Renal pelvis (tissue), 4 donors: Measurements from ENCODE around the gene ALKBH3. TPM values are rescaled to one million over a fixed set of nuclear protein-coding genes. Genes with fewer than 3 reads are reported as not detected.

Source experiments
- DNase-seq: peaks from one replicate; pipeline ENCODE4 v3.0.0-alpha.2; 2013
- polyA plus RNA-seq, 3 donors: library from polyadenylated mRNA; unstranded; fragments of 120-200 nt; gene quantifications; one replicate each; pipeline ENCODE4 v1.2.1, GENCODE V29; 2013; ENCODE audit not compliant: insufficient read length in 3 of 3

ALKBH3 gene
- polyA plus RNA-seq, 3 donors = 26.5 to 34.5 (median 32.5) TPM

GRCh38 chr11:43935424-43935979 is 54.9 kb downstream of the ALKBH3 start:
- no peak for DNase-seq

- no peak for DNase-seq
These were observed 55.4 kb downstream of the ALKBH3 start for GRCh38 chr11:43936076-43936475.

- DNase-seq = no peak
These were observed 57.1 kb downstream of the ALKBH3 start for GRCh38 chr11:43937434-43938411.

GRCh38 chr11:43941257-43941994 is 60.8 kb downstream of the ALKBH3 start:
- no peak for DNase-seq

DNA sequence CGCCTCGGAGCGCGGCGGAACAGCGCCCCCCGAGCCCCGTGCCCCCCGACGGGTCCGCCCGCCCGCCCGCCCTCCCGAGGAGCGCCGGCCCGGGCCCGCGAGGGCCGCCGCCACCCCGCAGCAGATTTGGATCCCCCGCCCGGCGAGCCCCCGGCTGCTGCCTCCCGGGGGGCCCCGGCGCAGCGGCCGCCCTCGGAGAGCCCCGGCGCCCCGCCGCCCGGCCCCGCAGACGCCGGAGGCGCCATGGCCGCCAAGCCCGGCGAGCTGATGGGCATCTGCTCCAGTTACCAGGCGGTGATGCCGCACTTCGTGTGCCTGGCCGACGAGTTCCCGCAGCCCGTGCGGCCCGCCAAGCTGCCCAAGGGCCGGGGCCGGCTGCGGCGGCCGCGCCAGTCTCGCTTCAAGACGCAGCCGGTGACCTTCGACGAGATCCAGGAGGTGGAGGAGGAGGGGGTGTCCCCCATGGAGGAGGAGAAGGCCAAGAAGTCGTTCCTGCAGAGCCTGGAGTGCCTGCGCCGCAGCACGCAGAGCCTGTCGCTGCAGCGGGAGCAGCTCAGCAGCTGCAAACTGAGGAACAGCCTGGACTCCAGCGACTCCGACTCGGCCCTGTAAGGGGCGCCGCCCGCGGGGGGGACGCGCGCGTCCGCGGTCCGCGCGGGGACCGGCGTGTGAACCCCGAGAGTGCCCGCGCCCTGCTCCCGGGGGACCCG is 62.2 kb downstream of the ALKBH3 start:
- DNase-seq = no peak

- DNase-seq = no peak
These were observed 62.8 kb downstream of the ALKBH3 start for GRCh38 chr11:43943372-43943930.

DNA sequence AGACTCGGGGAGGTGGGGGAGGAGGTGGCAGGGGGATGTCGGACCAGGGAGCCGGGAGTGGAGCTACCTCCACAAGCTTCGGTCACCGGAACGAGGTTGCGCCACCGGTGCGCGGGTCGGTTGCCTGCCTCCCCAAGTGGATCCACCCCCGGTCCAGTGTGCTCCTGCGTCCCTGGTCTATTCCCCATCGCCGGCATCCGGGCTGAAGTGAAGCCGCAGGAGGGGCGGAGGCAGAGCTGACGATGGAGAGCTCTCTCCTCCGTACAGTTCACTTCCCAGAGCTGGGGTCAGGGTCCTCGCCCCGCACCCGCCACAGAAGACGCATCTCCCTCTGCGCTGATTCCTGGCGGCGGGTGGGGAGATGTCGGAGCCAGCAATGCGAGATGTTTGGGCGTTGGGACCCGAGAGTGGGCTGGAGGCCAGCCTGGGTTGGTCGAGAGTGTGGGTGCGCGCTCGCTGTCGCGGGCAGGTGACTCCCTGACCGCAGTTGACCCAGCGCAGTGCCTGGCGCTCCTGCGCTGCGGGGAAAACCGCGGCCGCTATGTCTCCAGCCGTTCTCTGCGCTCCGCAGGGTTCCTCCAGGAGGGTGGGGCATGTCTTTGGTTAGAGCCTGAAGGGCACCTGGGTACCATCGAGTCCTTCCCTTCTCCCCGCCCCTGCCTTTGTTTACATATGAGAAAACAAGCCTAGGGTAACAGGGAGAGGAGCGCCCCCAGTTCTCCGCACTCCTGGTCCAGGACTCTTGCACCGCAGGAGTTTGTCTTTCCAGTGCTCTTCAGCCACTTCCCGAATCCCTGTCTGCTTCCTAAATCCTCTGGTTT is 63.5 kb downstream of the ALKBH3 start:
- no peak for DNase-seq

DNA sequence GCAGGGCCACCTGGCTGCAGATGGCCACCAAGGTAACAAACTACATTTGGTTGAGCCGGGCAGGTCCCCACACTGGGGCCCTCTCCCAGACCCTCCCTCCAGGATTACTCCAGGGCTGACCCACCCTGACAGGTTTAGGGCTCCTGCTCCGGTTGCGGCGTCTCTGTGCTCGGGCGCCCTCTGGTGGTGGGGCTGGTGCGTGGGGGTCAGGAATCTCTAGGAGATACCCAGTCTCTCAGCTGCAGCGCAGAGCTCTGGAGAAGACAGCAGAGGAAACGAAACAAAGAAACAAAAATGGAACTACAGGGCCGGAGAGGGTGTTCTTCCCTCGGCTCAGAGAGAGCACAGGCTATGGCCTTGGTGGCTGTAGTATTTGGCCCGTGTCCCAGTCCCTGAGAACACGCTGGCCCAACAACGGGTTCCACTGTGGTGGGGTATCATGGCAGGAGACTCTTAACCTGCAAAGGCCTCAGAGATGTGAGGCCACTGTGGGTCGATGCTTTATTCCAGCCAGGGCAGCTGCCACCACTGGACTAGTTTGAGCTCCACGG is 64.2 kb downstream of the ALKBH3 start:
- DNase-seq = no peak

GRCh38 chr11:43947003-43947500 is 66.4 kb downstream of the ALKBH3 start:
- DNase-seq = no peak

GRCh38 chr11:43947815-43948214 is 67.2 kb downstream of the ALKBH3 start:
- DNase-seq = no peak

DNA sequence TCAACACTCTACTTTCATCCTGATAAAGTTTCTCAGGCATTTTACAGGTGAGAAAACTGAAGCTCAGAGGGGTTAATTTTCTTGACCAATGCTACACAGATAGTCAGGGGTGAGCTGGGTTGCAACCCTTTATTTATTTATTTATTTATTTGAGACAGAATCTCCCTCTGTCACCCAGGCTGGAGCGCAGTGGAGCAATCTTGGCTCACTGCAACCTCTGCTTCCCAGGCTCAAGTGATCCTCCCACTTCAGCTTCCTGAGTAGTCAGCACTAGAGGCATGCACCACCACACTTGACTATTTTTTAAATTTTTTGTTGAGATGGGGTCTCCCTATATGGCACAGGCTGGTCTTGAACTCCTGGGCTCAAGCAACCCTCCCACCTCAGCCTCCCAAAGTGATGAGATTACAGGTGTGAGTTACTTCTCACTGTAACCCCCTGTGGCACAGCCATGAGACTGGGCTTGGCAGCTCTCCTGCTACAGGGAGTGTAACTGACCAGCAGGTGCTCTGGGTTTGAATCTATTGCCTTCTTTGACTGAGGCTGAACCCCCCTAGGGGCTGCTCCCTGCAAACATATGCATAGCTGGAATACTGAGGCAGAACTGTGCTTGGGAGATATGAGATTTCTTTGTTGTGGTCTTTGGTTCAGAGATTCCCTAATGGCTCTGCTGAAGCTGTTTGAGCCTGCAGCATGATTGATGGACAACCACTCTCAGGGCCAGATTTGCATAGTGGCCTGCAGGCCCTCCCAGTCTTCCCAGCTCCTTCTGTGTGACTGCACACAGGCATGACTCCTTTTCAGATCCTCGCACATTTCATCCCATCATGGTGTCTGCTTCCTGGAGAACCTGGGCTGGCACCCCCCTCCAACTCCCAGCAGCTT is 68.0 kb downstream of the ALKBH3 start:
- no peak for DNase-seq

DNA sequence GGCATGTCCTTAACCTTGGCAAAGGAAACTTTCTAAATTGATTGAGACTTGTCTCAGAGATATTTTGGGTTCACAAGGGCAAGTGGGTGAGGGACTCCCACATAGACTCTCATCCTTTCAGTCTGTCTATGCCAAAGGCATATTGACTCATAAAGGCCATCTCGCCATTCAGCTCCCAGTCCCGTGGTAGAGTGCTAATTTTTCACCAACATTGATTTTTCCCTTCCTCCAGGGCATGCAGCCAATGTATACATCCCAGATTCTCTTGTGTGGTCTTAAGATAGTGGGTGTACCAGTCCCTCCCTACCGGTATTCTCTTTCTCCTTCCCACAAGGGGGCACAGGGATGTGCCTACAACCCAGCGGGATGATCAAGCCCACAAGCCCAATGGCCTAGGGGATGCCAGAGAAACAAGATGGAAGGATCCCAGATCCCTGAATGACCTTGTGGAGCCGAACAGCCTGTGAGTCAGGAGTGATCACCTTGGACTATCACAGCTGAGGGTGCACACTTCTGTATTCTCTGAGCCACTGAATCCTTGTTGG is 69.8 kb downstream of the ALKBH3 start:
- DNase-seq = no peak

DNA sequence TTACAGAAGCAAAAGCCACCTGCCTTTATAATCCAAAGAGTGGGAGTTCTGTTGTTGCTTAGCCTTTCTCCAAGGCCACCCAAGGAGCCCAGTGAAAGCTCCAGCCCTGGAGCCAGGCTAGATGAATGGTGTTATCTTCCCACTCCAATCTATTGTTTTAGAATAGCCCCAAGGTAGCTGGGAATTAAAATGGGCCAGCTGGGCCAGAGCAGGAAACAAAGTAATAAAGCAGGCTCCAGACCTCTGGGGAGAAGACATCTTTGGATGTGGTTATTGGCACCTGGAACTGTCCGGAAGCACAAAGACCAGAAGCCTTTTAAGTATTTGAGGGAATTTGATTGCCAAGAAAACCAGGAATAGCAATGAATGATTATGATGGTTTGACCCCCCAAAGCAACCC is 70.6 kb downstream of the ALKBH3 start:
- DNase-seq = no peak

DNA sequence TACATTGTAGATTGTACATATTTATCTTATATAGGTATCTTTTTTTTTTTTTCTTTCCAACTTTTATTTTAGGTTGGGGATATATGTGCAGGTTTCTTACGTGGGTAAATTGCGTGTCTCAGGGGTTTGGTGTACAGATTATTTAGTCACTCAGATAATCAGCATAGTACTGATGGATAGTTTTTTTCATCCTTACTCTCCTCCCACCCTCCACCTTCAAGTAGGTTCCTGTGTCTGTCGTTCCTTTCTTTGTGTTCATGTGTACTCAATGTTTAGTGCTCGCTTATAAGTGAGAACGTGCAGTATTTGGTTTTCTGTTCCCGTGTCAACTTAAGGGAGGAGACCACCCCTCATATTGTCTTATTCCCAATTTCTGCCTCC is 71.4 kb downstream of the ALKBH3 start:
- no peak for DNase-seq

DNA sequence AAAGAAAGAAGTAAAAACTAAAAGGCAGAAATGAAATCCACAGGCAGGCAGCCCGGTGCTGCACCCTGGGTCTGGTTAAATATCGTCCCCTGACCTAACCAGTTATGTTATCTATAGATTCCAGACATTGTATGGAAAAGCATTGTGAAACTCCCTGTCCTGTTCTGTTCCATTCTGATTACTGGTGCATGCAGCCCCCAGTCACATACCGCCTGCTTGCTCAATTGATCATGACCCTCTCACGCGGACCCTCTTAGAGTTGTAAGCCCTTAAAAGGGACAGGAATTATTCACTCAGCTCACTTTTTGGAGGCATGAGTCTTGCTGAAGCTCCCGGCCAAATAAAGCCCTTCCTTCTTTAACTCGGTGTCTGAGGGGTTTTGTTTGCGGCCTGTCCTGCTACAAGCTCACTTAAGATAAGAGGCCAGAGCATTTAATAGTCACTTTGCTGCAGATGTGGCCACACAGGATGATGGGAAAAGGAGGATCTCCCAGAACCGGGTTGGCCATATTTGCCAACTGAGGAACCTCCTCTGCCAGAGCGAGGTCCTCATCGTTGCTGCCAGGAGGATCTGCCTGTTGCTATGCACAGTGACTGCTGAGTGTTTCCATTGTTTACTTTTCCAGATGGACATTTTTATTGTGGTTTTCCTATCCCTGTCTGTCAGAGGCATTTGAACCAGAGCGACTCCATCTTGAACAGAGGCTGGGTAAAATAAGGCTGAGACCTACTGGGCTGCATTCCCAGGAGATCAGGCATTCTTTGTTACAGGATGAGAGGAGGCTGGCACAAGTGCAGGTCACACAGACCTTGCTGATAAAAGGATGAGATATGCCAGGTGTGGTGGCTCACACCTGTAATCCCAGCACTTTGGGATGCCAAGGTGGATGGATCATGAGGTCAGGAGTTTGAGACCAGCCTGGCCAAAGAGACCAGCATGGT is 72.0 kb downstream of the ALKBH3 start:
- no peak for DNase-seq

DNA sequence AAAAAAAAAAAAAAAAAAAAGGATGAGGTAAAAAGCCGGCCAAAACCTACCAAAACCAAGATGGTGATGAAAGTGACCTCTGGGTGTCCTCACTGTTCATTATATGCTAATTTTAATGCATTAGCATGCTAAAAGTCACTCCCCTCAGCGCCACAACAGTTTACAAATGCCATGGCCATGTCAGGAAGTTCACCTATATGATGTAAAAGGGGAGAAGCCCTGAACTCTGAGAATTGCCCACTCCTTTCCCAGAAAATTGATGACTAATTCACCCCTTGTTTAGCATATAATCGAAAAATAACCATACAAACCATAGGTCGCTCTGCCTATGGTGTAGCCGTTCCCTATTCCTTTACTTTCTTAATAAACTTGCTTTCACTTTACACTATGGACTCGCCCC is 72.9 kb downstream of the ALKBH3 start:
- no peak for DNase-seq

- no peak for DNase-seq
These were observed 73.6 kb downstream of the ALKBH3 start for GRCh38 chr11:43954241-43954640.
